ENCODE measurements around the gene AMIGO2.

Gene AMIGO2

DNA sequence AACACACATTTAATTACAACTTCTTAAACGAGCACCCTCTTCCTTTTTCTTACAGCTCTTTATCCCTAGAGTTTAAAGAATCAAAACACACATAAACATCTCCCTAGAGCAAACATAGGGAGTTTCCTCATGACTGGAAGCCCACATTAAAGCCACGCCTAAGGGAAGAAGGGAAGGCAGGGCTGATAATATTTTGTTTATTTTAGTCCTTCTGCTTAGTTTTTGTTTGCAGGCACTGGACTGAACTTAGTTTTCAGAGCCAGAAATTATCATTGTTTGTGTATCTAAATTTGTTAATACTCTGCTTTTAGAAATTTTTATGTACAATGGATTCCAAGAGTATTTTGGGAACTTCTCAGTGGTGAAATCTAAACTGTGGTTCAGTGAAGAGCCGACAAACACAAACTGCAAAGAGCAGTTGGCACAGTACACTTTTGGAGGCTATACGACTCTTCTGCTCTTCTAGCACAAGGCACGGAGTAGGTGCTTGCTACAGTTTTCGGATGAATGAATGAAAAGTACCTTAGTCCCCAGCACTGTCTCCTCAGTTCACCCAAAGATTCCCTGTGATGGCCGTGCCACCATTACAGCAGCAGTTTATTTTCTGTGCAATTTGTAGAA lies 17.6 kb upstream of the AMIGO2 start:
- no peak for DNase-seq

DNA sequence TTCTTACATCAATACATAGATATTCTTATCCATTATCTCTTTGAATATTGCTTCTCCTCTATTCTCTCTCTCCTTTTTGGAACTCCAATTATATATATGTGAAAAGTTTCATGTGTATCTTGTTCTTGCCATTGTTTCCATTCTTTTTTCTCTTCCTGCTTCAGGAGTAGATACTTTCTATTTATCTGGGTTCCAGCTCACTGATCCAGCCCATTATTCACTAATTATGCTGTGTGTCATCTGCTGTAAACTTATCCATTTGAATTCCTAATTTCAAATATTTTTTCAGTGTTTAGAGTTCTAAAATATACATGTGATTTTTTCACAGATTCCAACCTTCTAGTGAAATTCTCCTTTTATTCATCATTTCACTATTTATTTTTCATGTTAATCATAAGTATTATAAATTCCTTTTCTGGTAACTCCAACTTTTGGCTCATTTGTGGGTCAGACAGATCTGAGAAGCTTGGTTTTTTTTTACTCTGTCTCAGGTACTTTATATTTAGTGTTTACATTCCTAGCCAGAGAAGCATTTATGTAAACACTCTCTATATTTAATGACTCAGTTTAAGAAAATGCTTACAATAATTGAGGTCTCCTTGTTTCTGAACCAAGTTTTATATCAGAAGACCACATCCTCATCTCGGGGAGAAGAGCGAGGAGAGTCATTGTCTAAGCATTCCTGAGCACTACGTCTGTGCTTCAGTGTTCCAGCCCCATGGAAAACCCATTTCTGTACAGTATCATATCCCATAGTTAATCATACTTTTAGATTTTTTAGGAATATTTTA lies 15.9 kb upstream of the AMIGO2 start:
- no peak for DNase-seq

DNA sequence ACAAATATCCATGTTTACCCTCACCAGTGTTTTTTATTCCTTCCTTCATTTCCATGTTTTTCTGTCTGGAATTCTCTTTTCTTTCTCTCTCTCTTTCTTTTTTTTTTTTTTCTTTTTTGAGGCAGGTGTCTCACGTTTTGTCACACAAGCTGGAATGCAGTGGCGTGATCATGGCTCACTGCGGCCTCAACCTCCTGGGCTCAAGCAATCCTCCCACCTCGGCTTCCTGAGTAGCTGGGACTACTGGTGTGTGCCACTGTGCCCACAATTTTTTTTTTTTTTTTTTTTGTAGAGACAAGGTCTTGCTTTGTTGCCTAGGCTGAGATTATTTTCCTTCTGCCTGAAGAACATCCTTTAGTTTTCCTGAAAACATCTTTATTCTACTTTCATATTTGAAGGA lies 15.0 kb upstream of the AMIGO2 start:
- no peak for DNase-seq

DNA sequence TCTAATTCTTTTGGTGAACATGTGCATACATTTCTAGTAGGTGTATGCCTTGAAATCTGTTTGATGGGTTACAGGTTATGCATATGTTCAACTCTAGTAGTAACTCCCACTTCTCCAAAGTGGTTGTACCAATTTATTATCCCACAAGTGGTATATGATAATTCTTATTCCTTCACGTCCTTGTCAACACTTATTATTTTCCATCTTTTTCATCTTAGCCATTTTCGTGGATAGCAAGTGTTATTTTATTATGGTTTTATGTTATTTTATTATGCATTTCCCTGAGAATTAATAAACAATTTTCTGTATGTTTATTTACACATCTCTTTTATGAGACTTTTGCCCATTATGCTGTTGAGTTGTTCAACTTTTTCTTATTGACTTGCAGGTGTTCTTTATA lies 11.2 kb upstream of the AMIGO2 start:
- no peak for DNase-seq

DNA sequence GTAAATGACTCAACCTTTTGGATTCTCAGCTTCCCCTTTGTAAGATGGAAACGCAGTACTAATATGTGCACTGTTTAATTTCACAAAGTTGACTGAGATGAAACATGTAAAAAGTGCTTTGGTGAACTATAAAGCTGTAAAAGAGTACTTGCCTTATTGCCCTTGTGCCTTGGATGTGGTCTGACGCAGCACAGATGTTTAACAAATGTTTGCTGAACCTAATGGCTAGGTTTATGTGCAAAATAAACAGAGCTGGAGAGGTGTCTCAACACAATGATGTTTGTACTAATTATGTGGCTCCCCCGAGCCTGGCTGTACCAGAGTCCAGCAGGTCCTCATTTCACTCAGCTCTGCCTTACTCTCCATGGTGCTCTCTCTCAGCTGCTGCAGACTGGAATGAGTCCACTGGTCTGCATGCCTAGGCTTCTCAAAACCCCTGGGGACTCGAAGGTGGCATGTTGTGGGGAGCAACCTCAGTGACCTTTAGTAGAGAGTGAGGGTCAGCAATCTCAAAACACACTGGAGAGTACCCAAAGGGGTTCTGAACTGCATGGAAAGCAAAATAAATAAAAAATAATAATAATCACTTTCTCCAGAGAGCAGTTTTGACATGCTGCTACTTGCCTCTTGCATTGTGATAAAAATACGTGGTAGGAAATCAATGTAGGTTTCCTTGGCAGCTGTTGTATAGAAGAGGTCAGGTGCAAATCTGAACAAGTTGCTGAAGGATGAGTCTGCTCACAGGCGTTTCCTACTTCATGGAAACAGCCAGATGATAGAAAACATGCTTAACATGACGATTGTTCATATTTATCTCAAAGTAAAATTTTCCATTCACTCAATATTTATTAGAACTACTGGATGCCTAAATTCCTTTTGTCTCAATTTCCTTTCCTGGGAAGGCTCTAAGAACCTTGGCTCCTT lies 8.5 kb upstream of the AMIGO2 start:
- no peak for DNase-seq

DNA sequence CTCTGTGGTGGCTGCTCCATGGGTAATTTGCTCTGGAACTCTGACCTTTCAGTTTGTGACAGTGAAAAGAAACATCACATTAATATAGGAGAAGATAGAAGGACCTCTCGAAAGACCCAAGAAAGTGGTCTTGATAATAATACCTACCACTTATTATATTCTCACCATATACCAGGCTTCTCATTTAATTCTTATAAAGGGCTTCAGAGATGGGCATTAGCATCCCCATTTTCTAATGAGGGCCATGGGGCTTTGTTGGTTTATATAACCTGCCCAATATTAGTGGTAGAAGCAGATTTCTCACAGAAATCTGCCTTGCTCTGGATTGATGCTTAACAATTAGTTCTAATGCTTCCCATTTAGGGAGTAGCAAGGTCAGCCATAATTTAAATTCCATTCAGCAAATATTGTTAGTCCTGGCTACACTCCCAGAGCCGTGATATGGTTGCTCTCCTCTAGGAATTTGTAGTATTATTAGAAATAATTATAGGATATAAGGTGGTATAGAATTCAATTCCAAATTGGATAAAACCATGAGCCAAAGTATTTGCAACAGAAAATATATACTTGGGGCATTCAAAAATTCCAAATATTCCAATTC lies 7.4 kb upstream of the AMIGO2 start:
- no peak for DNase-seq

DNA sequence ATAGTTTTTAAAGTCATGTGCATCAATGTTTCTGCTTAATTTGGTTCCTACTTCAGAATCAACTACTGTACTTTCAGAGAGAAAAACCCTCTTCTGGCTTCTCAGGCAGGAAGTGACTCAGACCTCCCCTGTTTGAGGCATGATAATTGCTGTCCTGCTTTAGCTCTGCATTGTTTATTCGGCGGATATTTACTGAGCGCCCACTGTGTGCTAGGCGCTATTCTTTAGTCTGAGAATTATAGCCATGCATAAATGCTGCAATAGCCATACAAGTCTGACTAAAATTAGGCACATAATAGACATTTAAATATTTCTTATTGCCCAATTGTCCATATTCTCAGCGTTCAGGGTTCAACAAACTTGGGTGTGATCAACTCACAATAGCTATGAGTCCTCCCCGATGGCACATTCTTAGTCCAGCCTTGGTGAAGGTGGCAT lies 6.1 kb upstream of the AMIGO2 start:
- no peak for DNase-seq

DNA sequence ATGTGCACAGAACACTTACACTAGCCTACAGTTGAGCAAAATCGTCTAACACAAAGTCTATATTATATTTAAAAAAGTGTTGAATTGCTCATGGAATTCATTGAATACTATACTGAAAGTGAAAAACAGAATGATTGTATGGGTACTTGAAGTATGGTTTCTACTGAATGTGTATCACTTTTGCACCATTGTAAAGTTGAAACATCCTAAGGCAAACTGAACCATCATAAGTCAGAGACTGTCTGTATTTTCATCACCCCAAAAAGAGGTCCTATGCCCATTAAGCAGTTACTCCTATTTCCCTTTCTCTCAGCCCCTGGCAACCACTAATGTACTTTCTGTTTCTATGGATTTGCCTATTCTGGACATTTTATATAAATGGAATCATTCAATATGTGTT lies 4.4 kb upstream of the AMIGO2 start:
- no peak for DNase-seq

DNA sequence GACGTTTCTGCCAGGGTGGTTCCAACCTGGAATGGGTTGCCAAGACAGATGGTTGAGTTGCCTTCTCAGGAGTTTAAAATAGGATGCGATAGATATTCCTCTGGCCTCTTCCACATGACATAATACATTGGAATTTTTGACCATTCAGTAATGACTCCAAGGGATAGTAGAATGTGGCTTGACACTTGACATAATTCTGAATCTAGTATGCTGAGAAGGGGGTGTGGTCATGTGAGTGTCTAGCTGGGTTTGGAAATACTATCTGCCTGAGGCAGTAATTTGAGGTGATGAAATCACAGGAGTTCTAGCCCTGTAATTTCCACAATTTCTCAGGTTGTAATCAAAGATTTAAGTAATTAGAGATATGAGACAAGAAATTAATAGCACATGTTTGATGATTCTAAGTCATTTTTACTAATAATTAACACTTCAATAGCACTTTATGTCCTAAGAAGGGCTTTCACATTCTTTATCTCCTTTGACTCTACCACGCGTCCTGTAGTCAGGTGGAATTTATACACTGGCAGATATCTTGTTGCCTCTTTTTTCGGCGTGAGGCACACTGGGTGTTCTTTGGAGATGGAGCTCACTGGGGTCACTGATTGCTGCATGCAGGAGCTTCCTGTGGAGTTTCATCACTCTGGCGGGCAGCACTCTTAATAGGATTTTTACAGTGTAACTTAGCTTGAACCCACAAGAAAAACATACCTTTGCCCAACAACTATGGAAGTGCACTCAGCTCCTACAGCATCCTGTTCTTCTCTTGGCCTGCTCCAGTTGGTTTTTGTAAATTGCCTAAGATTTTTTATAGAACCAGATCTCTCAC lies 3.2 kb upstream of the AMIGO2 start:
- no peak for DNase-seq

DNA sequence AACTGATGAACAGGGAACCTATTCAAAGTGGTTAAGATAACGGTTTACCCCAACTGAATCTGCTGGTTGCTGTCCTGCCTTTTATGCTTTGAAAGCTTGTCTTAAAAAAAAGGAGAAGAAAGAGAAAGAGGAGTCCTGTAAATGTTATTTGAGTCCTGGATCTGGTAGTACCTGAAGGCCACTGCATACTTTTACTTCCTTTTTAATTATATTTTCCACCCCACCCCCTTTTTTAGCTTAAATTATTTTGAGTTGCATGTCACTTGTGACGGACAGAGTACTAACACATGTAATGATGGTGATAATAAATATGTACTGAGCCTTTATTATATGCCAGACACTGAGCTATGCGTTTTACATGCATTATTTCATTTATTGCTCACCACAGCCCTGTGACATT lies 2.5 kb upstream of the AMIGO2 start:
- no peak for DNase-seq

DNA sequence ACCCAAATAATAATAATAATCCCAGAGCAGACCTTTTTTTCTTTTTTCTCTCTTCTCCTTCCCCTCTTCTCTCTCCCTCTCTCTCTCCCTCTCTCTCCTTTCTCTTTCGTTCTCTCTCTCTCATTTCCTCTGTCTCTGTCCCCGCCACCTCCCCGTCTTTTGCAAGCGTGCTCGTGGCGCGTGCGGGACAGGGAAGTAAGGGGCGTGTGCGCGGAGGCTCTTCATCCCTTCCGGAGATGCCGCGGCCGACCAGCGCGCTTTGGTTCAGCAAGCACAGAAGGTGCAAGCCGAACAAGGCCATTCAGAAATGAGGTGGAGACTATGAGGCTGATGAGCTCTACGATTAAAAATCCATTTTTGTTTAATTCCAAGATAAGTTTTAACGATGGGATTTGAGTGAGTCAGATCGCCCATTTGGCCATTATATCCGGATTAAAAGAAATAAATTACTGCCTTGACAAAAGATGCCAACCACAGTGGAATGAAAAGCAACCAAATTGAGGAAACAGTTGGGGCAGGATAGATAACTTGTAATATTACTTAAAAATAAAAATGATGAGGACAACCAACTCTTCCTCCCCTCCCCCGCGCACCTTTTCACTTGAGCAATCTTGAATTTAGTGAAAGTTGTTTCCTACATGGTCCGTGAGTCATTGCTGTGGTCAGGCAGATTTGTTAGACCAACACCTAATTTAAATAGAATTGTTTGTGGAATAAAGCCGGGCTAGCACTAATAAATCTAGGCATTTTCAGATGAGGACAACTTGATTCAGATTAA lies 1.2 kb upstream of the AMIGO2 start:
- no peak for DNase-seq

DNA sequence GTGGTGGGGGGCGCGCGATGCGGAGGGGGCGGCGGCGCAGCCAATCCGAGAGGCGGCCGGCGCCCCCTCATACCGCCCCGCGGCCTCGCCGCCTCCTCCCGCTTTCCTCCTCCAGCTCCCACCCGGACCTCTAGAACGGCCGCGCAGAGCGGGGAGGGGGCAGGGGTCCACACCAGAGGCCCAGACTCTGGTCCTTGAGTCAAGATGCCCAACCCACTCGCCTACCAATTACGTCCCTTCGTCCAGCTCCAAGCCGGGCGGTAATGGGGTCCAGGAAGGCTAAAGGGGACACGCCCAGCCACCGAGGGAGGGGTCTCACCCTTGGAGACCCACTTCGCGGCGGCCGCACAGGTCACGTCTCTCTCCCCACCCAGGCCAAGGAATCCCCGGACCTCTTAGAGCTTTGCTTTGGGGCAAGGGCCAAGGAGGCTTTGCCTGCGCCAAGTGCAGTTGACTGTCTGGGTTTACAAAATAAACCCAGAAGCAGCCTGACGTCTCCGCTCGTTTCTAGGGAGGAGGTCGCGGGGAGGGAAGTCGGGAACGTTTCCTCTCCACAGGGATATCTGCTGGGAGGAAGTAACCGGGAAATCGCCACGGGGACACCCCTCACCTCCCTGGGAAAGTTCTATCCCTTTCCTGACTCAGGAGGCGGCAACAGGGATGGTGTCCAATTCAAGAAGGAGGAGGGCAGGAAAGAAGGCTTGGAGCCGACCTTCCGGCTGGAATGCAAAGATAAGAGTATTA lies 394 bp upstream of the AMIGO2 start:
- no peak for DNase-seq

DNA sequence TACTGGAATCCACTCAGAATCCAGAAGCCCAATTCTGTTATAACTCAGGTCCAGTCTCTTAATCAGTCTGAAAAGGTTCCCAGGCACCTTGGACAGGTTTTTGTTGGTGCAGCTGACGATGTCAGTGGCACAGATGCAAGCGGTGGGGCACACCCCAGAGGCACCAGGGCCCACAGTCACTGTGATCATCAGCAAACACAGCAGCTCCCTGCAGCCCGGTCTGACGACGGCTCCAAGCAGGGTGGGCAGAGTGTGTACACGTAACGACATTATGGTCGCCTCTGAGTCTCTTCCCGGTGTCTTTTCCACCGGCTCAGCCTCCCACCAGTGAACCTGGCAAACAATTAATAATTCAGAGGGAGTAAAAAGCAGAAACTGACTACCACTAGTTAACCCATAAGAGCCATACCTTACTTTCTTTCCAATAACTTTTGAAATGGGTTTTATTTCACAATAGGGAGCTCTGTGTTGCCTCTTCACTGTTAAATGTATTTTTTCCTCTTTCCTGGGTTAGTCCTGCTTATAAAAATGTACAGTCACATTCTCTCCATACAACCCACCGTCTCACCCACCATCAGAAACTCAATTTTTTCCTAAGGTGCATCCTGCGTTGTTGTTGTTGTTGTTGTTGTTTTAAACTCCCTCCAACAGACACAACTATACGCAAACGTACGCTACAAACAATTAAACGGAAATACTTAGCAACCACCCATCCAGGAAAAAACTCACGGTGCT lies 859 bp downstream of the AMIGO2 start:
- no peak for DNase-seq

DNA sequence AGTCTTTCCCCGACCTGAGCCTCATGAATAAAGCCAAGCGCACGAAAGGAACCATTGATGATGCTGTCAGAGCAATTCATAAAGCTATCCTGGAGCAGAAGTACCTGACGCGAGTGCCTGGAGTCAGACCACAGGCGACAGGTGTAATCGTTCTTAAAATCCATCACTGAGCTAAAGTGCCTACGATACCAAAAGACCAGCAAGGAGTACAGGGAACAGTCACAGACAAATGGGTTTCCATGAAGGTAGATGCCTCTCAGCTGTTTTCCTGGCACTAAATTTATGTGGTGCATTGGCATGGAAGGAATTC lies 1.7 kb downstream of the AMIGO2 start:
- no peak for DNase-seq

DNA sequence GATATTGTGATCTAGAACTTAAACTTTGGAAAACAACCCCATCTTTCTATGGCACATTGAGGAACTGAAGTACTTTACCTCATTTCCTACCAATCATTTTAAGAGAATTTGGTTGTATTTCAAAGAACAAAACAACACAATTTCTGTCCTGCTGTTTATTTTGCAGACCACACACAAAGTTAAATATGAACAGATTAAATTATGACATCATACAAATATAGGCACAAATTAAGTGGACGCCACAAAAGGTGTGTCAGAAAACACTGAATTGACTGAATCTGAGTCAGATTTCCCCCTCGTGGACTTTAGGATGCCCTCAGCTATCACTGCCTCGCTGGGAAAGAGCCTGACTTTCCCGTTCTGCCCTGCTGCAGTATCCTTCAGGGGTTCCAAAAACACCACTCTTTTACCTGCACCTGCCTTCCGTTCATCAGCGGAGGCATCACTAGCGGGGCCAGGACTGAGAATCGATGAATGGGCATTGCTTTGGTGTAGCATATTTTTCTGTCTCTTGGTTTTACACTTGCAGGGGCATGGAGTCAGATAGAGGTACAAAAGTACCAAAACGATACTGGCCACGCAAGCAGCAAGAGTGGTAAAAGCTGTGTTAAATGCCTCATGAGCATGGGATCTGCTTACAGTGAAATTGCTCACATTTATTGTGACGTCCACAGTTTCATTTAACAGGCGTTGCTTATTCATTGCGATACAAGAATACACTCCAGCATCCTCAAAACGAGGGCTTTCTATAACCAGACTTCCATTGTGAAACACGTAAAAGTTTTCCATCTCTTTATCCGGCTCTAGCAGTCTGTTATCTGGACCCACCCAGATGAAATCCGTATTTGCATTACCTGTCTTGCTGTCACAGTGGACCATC lies 2.3 kb downstream of the AMIGO2 start:
- no peak for DNase-seq

DNA sequence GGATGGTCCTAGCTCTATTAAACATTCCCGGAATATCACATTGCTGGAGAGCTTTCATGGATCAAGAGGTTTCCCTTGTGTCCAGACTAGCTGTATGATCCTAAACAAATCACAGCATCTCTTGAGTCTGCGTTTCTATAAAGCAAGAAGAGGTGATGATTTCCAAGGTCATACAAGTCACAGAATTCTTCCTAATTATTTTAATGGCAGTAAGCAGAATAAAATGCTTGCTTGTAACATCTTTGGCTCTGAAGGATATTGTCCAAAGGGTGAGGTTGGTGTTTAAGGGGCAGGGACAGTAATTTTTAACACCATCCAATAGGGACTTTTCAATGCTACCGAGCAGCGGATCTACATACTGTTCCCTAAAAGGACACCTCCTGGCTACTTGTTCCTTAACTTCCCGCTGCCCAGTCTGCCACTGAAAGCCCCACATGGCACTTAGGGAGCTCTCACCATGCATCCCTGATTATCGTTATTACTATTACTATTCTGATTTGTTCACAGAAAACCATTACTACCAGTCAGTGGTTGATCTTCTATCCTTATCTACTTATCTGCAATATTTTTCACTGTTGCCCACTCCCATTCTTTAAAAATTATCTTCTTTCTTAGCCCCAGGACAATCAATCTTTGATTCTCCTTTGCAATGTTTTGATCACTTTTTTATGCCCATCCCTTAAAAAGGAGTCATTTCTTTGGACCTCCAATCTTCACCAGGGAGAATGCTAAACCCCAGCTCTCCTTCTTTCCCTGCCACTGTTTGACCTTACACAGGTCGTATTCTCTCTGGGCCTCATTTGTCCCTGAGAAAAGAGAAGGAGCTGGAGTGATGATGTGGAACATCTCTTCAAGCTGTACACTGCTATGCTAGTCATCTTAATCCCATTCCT lies 4.3 kb downstream of the AMIGO2 start:
- no peak for DNase-seq

DNA sequence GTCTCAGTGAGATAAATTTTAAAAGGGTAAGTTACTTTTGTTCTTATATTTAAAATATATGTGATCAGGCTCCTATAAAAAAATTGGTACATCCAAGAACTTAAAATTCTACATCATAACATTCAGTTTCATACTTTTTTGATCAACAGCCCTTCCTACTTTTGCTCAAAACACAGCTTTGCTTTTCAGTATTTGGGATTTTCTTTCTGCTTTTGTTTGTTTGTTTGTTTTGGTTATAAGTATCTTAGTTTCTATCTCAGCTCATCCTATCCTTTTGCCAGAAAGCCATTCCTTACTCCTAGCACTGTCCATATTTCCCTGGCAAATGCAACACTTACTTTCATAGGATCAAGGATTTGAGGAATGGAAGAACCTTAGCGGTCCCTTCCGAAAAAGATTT lies 5.0 kb downstream of the AMIGO2 start:
- no peak for DNase-seq

DNA sequence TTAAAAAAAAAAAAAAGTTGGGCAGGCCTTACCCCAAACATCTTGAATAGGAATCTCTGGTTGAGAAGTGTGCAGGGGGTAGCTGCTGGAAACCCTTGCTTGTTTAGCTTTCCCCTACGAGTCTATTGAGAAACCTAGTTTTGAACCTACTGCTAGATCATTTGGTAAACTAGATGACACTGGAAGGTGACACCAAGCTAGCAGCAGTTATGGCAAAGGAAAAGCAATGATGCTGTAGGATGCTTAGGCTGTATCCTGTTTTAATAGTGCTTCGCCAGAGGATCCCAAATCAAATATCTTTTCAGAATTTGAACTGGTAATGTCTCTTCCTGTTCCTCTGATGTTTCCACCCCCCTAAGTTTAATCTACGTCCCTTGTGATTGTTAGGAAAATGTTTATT lies 5.8 kb downstream of the AMIGO2 start:
- DNase-seq, result no peak

Data from DMS 273 treated with DMSO at 0.1 percent for 48 hours (cell line).